SKM-1 treated with dmso at 0.1 percent for 144 hours (cell line): ENCODE data around the gene TGFBR3.
"Not testable (repeated sequence)": the region's sequence is repeated elsewhere in the genome, so short reads cannot be mapped to it uniquely, and the experiment has no call there.

Source experiments
- DNase-seq: peaks from one replicate; lab custom pipeline; 2025; ENCODE audit not compliant: unreplicated experiment; lab: John Stamatoyannopoulos, UW

Gene TGFBR3

GRCh38 chr1:91697861-91698260 lies 188.1 kb downstream of the TGFBR3 start:
- DNase-seq, result peak; percentile 29

DNA sequence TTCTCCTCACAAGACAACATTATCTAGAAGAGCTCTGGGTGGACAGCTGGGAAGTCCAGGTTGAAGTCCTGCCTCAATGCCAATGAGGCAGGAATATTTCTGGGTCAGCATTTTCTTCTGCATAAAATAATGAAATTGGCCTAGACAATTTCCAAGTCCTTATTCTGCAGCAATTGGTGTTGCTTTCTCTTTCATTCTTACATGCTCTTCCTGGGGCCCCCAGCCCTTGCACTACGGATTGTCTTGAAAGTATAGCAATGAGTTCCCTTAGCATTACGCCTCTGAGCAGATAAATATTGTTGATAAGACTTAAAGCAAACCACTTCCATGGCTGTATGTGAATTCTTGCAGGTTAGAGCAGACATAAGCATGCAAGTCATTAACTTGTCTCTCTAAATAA lies 188.5 kb downstream of the TGFBR3 start:
- no peak for DNase-seq

DNA sequence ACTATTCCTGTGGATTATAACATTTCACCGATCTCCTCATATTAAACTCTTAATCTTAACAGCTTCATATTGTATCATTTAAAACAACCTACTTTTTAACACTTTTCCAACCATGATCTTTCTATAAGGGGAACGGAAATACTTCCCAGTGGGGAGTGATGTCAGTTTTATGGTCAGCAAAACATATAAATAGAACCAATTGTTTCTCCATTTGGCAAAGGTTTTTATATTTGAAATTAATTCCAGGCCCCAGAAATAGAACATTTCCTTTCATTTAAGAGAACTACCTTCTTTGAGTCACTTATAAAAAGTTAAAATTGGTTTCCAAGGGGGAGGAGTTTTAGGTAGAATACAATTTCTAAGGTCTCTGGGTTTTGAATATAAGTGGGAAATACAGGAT lies 189.6 kb downstream of the TGFBR3 start:
- DNase-seq, result no peak

- DNase-seq, result no peak
These were observed 192.4 kb downstream of the TGFBR3 start for GRCh38 chr1:91693557-91693956.

DNA sequence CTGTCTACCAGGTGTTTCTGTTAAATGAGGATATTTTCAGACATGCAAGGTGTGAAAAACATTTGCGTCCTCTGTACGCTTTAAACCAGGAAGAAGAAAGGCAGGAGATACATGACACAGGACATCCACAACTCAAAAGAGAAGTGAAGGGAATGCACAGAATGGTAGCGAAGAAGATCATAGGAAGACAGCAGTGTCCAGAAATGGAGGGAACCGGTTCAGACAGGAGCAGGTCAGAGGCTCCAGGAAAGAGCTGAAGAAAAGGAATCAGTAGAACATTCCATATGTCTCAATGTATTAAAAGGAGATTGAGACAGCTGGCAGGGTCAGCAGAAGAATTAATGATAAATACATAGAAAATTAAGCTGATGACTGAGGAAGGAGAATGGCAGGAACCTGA lies 194.4 kb downstream of the TGFBR3 start:
- no peak for DNase-seq

- DNase-seq, result no peak
These were observed 196.1 kb downstream of the TGFBR3 start for GRCh38 chr1:91689641-91690481.

- no peak for DNase-seq
These were observed 198.5 kb downstream of the TGFBR3 start for GRCh38 chr1:91687452-91687851.

- no peak for DNase-seq
These were observed 200.0 kb downstream of the TGFBR3 start for GRCh38 chr1:91685994-91686393.

DNA sequence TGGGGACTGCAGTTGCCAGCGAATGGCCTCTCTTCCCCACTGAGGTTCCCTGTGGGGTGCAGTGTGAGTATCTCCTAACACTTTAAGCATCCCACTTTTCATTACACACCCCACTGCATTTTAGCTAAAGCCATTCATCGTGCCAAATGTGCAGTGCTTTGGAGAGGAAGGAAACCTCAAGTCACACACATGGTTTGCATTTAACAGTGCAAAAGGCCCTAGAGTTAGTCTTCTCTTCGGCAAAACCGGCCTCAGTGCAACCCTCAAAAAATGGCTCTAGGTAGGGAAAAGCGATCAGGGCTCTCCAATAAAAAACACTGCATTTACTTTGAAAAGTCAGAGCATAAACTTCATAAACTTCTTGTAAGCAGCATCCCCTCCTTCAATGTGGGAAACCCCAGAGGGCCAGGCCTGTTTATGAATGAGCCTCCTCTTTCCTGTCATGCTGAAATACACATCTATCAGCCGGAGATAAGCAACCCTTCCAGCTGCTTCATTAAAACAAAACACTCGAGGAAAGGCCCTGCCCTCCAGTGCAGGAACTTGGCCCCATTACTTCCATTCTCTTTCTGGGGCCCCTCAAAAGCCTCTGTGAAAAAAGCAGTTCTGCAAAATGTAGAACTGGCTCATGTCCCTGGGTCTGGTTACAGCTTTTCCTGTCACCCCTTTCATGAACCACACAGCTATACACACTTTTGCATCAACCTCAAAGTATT lies 201.3 kb downstream of the TGFBR3 start:
- no peak for DNase-seq

- DNase-seq, result no peak
These were observed 202.4 kb downstream of the TGFBR3 start for GRCh38 chr1:91683598-91683951.

- no peak for DNase-seq
These were observed 202.9 kb downstream of the TGFBR3 start for GRCh38 chr1:91682882-91683597.

DNA sequence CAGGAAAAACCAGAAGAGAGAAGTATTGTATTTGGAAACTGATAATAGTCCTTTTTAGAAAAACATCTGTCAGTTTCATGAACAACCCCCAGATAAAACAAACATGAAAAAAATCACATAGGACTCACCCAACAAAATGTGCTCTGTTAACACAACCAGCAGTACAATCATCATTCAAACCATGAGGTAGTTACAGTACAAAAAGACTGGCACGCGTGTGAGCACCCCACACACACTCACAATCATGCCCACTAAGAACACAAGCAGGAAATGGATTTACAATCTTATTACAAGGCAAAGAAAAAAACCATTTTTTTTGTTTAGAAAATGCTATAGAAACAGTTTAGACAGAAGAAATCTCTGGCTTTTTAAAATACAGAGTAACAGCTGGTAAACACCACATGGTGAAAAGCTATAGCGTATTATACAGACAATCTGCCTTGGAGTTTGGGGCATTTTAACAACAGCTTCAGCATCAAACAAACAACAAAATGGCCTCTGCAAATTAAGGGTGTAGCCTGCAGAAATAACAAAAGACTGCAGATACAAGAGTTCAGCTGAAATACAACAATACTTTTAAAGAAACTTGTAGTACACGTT lies 205.3 kb downstream of the TGFBR3 start:
- no peak for DNase-seq

- no peak for DNase-seq
These were observed 206.5 kb downstream of the TGFBR3 start for GRCh38 chr1:91679446-91679845.

DNA sequence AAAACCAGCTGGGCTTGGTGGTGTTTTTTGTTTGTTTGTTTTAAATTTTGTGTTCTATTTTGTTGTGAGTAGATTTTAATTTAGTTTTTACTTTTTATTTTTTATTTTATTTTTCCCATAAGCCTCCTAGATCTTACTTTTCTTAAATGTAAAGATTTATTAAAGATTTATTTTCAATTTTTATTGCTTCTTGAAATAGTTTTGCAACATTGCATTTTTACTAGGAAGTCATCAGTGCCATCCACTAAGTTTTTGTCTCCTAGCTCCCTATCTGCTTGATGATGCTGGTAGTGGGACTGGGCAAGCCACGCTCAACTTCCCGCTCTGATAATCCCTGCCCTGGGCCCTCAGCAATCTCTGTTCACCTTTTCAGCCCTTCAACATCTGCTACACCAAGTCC lies 209.9 kb downstream of the TGFBR3 start:
- no peak for DNase-seq

DNA sequence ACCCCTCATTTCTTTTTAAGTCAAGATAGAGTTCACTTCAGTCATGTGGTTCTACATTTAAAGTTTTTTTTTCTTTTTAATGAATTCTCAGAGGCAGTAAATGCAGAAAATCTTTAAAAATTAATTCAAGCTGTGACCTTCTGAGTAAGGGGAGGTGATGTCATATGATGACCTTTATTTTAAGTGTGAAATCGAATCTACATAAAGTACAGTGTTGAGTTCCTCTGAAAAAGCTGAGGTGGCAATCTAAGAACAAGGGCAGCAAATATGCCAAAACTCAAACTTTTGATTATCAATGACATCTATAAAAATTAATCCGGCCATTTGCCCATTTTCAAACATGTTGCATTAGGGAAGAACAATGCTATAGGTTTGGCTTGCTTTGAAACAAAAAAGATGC lies 211.8 kb downstream of the TGFBR3 start:
- DNase-seq, result no peak

DNA sequence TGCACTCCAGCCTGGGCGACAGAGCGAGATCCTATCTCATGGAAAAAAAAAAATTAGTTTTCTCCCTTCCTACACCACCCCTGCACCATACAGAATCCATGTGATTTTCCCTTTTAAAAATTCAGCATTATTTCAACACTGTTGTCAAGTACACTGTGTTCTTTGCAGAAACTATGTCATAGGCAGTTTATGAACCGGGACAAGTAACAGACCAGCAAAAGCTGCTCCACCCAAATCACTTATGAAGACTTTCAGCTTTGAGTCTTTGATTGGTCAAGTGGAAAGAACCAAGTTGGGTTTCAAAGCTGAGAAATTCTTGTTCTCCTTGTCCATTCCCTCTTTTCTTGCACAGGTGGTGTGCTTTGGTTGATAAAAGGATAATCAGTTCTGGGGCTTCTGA lies 212.3 kb downstream of the TGFBR3 start:
- DNase-seq, result no peak

GRCh38 chr1:91672601-91673161 lies 213.3 kb downstream of the TGFBR3 start:
- no peak for DNase-seq

- DNase-seq, result no peak
These were observed 215.2 kb downstream of the TGFBR3 start for GRCh38 chr1:91670781-91671180.

DNA sequence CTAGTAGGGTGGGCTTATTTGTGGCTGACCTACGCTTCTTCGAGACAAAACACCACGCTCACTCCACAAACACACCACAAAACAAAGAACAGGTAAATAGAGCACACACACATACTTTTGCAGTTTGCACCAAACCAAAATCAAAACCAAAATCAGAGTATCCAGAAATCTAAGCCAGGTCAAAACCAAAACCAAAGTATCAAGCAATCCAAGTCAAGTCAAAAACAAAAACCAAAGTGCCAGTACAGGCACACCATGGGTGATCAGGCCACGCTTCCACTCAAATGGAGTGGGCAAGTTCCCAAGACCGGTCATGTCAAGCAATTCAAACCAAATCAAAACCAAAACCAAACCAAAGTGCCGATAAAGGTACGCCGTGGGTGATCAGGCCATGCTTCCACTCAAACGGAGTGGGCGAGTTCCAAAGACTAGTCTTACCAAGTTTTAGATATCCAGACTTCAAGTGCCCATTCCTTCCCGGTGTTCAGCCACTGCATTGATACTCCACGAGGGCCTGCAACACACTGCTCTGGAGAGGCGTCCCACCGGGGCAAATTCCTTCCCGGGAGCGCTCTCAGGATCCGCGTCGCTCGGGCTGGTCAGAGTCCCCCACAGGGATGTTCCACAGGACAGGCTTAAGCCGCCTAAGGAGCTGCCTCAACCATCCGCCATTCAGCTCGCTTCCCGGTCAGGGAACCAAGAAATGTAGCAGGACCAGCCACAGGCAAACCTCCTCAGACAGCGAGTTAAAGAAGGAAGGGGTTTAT lies 216.2 kb downstream of the TGFBR3 start:
- DNase-seq, result no peak

GRCh38 chr1:91666651-91667050 lies 219.3 kb downstream of the TGFBR3 start:
- not testable (repeated sequence) for DNase-seq
